Lower lobe of right lung (tissue), 2 donors: Measurements from ENCODE around the gene ITIH1. TPM values are rescaled to one million over a fixed set of nuclear protein-coding genes. Genes with fewer than 3 reads are reported as not detected.

Experiments
- ATAC-seq, 2 donors: fragments of 200-7000 bp; cut with Tn5 transposase; one replicate each; pipeline ENCODE4 v1.9.1; 2020 to 2022; ENCODE audit warnings: mild to moderate bottlenecking in 2 of 2, moderate library complexity in 2 of 2
- DNase-seq: peaks from one replicate; pipeline ENCODE4 v3.0.0-alpha.2; 2020
- H3K27ac ChIP-seq: fragments of 200-600 bp; one replicate; pipeline ENCODE4 v1.8.0; 2022
- H3K27me3 ChIP-seq: fragments of 200-600 bp; one replicate; pipeline ENCODE4 v1.8.0; 2022; ENCODE audit warnings: low read depth
- H3K36me3 ChIP-seq: fragments of 200-600 bp; one replicate; pipeline ENCODE4 v1.8.0; 2022; ENCODE audit warnings: mild to moderate bottlenecking
- H3K4me1 ChIP-seq: fragments of 200-600 bp; one replicate; pipeline ENCODE4 v1.8.0; 2022
- H3K4me3 ChIP-seq: fragments of 200-600 bp; one replicate; pipeline ENCODE4 v1.8.0; 2022; ENCODE audit warnings: mild to moderate bottlenecking
- H3K9me3 ChIP-seq: fragments of 200-600 bp; one replicate; pipeline ENCODE4 v1.8.0; 2022
- intact Hi-C: fragments of 100-400 bp; cut with DNase I; formaldehyde crosslinking; loops from one replicate; pipeline ENCODE4 v1.11.0; 2022
- total RNA-seq: library from RNA; stranded (reverse); fragmentation: NEBNext Ultra II Directional; extraction: Animal tissue kit (Norgen Biotek cat#: 25700); gene quantifications from one replicate; pipeline ENCODE4 v1.2.1, GENCODE V29; 2021
- TF ChIP-seq, protein P1 (sequence below): fragments of 200-600 bp; IDR thresholded peaks from one replicate; pipeline ENCODE4 v1.8.0; 2022; ENCODE audit warnings: antibody characterized with exemption, mild to moderate bottlenecking
- donor health status: DM: no; HTN: yes; CAD: no; lungs with severe emphysema.

ITIH1 gene
- total RNA-seq, 1 donor from 2014 or later, result not detected

DNA sequence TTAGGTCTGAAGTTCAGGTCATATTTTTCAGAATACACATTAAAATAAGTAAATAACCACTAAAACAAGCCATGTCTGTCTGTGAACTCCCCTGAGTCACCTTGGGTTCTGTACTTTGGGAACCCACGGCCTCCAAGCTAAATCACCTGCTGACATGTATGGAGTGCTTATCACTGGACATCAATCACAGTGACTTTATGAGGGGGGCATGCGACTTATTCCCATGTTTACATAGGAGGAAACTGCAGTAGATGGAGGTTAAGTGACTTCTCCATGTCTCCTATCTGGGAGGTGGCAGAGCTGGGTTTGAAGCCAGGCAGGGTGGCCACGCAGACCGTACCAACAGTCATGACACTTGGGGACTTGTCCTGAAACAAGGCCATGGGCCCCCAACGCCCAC, 45.0 kb downstream of the ITIH1 start:
- no peaks in the 10 kb centered on the region for H3K9me3 ChIP-seq
- TF ChIP-seq, protein P1, sequence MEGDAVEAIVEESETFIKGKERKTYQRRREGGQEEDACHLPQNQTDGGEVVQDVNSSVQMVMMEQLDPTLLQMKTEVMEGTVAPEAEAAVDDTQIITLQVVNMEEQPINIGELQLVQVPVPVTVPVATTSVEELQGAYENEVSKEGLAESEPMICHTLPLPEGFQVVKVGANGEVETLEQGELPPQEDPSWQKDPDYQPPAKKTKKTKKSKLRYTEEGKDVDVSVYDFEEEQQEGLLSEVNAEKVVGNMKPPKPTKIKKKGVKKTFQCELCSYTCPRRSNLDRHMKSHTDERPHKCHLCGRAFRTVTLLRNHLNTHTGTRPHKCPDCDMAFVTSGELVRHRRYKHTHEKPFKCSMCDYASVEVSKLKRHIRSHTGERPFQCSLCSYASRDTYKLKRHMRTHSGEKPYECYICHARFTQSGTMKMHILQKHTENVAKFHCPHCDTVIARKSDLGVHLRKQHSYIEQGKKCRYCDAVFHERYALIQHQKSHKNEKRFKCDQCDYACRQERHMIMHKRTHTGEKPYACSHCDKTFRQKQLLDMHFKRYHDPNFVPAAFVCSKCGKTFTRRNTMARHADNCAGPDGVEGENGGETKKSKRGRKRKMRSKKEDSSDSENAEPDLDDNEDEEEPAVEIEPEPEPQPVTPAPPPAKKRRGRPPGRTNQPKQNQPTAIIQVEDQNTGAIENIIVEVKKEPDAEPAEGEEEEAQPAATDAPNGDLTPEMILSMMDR, result no peak
- no peaks in the 10 kb centered on the region for H3K4me1 ChIP-seq
- no peak for DNase-seq
- no peak overlapping the region for H3K4me3 ChIP-seq
- intact Hi-C loops, result no loop called here
- H3K27me3 ChIP-seq, result no peaks in the 10 kb centered on the region
- H3K36me3 ChIP-seq, result peaks cover 20% of the 10 kb centered on the region
- no peak for ATAC-seq
- H3K27ac ChIP-seq, result no peak overlapping the region

DNA sequence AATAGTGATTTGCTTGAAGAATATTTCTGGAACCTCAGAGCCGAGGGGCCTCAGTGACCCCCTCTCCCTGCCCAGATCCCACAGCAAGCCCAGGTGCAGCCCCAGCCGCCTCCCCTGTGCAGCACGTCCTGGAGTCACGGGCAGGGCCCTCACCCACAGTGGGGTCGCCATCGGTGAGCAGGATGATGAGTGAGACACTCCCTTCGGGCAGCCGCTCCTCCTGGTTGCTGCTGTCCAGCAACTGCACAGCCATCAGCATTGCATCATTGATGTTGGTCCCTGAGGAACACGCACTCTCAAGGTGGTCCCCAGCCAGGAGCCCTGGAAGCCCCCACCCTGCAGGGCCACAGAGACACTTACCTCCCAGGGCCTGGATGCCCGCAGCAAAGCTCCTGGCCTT, 46.6 kb downstream of the ITIH1 start:
- no peak overlapping the region for H3K4me3 ChIP-seq
- no peaks in the 10 kb centered on the region for H3K27me3 ChIP-seq
- peaks cover 20% of the 10 kb centered on the region for H3K36me3 ChIP-seq
- no peak for DNase-seq
- no peak for ATAC-seq
- intact Hi-C loops, result no loop called here
- no peaks in the 10 kb centered on the region for H3K4me1 ChIP-seq
- TF ChIP-seq, protein P1, result no peak
- no peaks in the 10 kb centered on the region for H3K9me3 ChIP-seq
- no peak overlapping the region for H3K27ac ChIP-seq

DNA sequence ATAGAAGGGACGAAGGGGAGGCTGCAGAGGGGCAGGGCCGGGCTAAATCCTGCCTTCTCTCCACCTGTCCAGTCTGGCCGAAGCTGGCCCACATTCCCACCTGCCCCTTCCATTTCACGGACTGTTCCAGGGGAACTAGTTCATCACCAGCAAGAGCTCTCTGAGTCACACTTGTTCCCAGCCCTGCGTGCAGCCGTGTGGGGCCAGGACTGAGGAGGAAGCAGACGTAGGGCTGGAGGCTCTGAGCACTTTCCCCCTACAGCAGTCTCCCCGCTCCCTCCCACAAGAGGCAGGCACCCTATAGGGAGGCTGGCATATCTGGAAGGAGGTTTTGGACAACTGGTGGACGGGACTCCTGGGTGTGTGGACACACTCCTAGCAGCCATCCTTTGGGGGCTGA, 50.0 kb downstream of the ITIH1 start:
- intact Hi-C loops, result no loop called here
- no peak overlapping the region for H3K27ac ChIP-seq
- TF ChIP-seq, protein P1, result no peak
- H3K27me3 ChIP-seq, result no peaks in the 10 kb centered on the region
- no peak overlapping the region for H3K4me3 ChIP-seq
- no peak for DNase-seq
- no peak for ATAC-seq
- H3K36me3 ChIP-seq, result peaks cover 19% of the 10 kb centered on the region
- H3K9me3 ChIP-seq, result no peaks in the 10 kb centered on the region
- H3K4me1 ChIP-seq, result no peaks in the 10 kb centered on the region

DNA sequence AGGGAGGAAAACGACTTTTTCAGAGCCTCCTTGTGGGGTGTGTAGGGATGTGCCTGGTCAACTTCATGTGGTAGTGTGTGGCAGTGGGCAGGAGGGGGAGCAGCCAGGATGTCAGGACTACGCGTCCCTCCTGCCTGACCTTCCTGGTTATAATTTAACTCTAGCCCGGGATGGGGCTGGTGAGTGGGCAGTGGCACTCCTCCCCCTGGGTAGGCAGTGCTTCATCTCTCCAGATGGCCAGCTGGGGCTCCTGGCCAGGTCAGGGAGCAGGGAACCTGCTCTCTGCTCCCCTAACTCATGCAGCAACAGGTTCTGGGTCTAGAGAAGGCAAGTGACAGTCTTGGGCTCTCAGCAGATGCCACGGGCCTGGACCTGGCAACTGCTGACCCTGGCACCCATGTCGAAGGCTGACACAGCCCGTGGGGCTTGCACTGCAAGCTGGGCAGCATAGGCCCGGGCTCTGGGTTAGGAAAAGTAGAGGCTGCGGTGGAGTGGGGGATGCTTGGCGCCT, 50.5 kb downstream of the ITIH1 start:
- Histone ChIP-seq H3K4me1 (no peaks in the 10 kb centered on the region), H3K4me3 (no peak overlapping the region), H3K27me3 (no peaks in the 10 kb centered on the region), H3K36me3 (peaks cover 14% of the 10 kb centered on the region), H3K9me3 (no peaks in the 10 kb centered on the region), H3K27ac (no peak overlapping the region)
- TF ChIP-seq, protein P1, result no peak
- intact Hi-C loops, result no loop called here
- ATAC-seq (no peak), DNase-seq (no peak)

DNA sequence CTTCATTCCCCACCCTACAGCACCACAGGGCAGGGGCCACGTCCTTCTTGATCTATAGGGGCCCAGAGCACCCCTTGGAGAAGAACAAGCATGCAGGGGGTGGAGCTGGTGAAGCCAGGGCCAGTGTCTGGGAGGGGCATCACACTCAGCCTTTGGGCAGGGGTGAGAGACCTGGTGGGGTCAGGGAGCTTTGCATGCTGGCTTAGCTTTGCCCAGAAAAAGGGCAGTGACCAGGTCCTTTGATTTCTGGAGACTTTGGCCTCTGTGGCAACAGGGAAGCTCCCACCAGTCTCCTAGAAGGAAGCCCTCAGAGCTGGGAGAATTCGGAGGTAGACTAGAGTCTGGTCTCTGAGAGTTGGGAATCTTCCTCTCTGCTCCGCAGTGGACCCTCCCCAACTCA, 52.1 kb downstream of the ITIH1 start:
- no peaks in the 10 kb centered on the region for H3K9me3 ChIP-seq
- no peaks in the 10 kb centered on the region for H3K27me3 ChIP-seq
- no peaks in the 10 kb centered on the region for H3K4me1 ChIP-seq
- TF ChIP-seq, protein P1, result no peak
- DNase-seq, result no peak
- H3K4me3 ChIP-seq, result no peak overlapping the region
- H3K36me3 ChIP-seq, result no peaks in the 10 kb centered on the region
- no peak for ATAC-seq
- intact Hi-C loops, result no loop called here
- H3K27ac ChIP-seq, result no peak overlapping the region
